HuH-7 (cell line): ENCODE measurements around the gene ABHD6.
"Not testable (repeated sequence)": the region's sequence is repeated elsewhere in the genome, so short reads cannot be mapped to it uniquely, and the experiment has no call there.

Experiments
- DNase-seq: peaks from one replicate; pipeline ENCODE4 v3.0.0; 2011; ENCODE audit warnings: low spot score

Gene ABHD6, protein sequence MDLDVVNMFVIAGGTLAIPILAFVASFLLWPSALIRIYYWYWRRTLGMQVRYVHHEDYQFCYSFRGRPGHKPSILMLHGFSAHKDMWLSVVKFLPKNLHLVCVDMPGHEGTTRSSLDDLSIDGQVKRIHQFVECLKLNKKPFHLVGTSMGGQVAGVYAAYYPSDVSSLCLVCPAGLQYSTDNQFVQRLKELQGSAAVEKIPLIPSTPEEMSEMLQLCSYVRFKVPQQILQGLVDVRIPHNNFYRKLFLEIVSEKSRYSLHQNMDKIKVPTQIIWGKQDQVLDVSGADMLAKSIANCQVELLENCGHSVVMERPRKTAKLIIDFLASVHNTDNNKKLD

DNA sequence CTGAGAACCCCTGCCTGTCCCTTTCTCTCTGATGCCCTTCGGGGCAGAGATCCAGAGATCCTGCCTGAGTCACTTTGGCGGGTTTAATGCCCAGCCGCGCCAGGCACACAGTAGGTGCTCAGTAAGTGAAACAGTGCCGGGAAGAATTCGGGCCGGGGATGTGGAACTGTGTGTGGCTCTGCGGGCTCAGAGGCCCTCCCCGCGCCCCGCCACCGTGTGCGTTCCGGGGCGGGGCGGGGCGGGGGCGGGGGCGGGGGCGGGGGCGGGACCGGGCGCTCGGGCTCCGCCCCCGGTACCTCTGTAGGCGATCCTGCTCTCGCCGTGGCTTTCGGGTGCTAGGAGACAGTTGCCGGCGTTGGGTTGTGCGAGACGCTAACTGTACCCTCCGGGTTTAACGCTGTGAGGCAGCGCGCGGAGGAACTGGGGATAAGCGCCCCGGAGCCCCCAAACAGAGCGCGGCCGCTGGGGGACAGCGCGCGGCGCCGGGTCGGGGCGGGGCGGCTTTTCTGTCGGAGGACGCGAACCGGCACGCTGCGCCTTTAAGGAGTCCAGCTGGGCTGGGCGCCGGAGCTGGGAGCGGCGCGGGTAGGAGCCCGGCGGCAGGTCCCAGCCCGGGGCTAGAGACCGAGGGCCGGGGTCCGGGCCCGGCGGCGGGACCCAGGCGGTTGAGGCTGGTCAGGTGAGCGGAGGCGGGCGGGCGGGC, at the start of gene ABHD6:
Gene ABHD6, plus strand, starts transcription at position 555 of the 703 bp plus-strand sequence. CDS start 18,795 bp downstream, outside the sequence.
- DNase-seq: peak; percentile 53

DNA sequence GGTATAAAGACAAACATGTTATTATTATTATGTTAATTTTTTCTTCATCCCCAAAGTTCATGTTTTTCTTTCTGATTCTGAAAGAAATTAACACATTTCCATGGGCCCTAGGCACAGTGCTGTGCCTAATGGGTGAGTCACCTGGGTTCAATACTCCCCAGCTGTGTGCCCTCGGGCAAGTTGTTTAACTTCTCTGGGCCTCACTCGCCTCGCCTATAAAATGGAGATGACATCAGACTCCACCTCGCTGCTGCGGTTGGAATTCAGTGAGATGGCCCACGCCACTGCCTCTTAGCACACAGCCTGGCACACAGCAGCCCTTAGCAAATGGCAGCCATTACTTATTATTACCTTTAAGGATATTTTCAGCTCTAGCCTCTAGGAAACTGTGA, 49.4 kb upstream of the ABHD6 start:
- no peak for DNase-seq

DNA sequence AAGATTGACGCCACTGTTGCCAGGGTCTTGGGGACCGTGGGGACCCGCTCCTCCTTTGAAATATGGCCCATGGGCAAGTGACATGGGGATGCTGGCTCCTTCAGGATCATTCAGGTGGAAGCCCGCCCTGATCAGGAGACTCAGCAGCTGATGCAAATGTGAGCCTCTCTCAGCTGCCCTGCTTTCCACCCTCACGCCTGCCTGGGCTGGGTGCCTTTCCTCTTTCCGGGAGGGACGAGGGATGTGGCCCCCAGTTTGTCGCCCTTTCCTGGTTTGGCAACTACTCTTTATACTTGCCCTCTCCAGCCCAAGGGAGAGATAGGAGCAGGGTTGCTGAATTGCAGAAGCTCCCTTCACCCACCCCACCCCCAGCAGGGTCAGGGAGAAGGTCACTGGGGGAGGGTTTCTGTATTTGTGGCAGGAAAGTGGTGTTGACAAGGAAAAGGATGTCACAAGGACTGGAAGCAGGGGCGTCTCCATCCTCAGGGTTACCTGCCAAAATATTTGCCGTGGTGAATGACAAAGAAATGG, 48.6 kb upstream of the ABHD6 start:
- DNase-seq: no peak

DNA sequence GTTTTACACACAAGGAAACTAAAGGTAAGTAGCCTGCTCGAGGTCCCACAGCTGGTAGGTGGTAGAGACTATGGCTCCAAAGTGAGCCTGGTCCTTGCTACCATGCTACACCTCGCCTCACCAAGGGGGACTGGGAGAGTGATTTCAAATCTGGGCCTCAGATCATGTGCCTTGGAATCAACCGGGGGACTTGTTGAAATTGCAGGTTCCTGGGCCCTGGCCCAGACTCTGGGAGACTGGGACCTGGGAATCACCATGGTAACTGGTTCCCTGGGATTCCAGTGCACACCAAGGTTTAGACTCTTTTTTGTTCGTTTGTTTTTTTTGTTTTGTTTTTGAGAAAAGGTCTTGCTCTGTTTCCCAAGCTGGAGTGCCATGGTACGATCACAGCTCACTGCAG, 47.9 kb upstream of the ABHD6 start:
- DNase-seq: no peak

- DNase-seq: no peak
Observed at GRCh38 chr3:58190291-58190690, 47.3 kb upstream of the ABHD6 start.

DNA sequence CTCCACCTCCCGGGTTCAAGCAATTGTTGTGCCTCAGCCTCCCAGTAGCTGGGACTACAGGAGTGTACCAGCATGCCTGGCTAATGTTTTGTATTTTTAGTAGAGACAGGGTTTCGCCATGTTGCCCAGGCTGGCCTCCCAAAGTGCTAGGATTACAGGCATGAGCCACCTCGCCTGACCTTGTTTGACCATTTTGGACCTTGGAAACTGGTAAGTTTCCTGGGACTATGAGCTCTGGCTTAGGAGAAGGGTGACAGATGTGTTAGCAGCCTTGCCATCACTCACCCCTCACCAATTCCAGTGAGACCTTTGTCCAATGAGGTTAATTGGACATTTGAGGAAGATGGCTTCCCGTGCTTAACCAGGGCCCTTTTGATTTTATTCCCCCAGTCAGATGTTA, 46.7 kb upstream of the ABHD6 start:
- no peak for DNase-seq

DNA sequence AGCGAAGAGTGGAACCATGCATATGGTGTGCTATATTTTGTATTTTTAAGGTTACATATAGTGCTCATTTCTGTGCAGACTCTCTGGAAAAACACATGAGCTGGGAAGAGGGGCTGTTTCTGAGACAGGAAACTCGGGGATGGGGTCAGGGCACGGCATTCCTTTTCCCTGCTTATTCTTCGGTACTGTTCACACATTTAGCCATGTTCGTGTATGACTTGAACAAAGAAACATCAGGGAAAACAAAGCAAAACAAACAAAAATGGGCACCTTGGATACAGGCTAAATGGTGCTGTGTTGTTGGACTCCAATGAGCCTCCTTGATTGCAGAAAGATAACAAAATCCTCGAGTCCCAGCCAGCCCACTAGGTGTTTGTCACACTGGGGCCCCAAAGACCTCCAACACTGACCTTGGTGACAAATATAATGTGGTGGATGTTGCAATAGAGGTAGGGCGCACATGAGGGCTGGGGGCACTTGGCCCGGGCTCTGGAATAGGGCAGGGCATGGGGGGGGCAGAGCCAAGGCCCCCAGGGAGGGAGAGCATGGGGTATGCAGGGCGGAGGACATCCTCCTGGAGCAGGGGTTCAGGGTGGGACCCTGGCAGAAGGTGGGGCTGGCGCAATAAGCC, 46.1 kb upstream of the ABHD6 start:
- no peak for DNase-seq

DNA sequence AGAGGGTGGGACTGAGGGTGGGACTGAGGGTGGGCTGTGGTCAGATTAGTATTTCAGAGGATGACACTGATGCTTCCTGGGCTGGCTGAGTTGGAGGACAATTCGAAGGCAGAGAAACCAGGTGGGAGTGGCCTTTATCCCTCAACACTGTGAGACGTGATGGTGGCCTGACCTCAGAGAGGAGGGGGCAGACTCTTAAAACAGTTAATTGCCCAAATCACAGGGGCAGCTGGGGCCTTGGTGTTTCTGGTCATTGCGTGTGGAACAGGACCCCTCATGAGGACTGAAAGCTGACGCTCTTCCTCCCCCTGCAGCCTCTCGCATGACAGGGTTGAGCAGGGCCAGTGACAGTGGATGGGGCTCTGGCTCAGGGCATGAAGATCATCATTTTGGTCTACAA, 45.5 kb upstream of the ABHD6 start:
- DNase-seq: no peak

GRCh38 chr3:58193682-58194407, 43.7 kb upstream of the ABHD6 start:
- DNase-seq: no peak

DNA sequence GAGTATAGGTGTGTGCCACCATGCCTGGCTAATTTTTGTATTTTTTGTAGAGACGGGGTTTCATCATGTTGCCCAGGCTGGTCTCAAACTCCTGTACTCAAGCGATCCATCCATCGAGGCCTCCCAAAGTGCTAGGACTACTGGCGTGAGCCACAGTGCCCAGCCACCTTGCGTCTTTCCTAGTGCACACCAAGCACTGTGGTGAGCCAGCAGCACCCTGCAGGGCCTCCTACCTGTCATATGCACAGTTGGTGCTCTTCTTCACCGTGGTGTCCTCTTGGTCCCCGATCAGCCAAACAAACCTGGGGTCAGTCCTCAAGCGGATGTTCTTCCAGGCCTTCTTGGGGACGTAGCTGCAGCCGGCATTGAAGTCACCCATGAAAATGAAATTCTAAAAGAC, 40.0 kb upstream of the ABHD6 start:
- no peak for DNase-seq

DNA sequence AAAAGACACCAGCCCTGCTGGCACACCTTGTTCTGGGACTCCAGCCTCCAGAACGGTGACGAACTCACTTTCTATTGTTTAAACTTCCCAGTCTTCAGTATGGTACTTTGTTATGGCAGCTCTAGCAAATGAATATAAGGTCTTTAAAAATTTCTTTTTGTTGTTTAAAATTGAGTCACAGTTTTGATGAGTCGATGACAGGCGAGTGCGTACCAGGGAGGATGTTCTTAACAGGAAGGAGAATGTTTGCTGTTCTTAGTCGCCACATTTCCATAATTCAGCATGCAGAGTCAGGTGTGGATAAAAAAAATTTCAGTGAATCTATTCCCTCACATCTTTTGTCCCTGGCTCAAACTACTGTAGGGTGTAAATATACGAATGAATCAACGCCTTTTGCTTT, 39.2 kb upstream of the ABHD6 start:
- no peak for DNase-seq

- DNase-seq: no peak
Observed at GRCh38 chr3:58198804-58199203, 38.8 kb upstream of the ABHD6 start.

DNA sequence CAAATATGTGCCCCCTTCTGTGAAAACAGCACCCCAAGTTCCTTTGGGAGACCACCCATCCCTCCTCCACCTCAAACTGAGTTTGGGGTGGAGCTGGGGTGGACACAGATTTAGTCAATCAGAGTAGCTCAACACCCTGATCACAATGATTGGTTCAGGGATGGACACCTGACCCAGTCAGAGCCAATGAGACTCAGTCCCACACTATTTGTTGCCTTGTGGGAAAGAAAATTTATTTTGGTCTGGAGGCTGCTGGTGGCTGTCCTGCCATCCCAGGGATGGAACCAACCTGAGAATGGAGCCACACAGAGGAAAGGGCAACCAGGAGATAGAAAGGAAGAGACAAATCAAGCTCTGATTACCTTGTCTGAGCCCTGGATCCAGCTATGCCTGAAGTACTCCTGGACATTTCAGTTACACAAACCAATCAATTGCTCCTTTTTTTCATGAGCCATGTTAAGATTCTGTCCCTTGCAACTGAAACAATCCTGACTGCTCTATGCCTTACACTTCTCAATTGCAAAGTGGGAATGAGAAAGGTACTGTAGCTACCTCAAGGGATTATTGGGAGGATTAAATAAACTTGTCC, 37.4 kb upstream of the ABHD6 start:
- no peak for DNase-seq

- no peak for DNase-seq
Observed at GRCh38 chr3:58200846-58201355, 36.7 kb upstream of the ABHD6 start.

DNA sequence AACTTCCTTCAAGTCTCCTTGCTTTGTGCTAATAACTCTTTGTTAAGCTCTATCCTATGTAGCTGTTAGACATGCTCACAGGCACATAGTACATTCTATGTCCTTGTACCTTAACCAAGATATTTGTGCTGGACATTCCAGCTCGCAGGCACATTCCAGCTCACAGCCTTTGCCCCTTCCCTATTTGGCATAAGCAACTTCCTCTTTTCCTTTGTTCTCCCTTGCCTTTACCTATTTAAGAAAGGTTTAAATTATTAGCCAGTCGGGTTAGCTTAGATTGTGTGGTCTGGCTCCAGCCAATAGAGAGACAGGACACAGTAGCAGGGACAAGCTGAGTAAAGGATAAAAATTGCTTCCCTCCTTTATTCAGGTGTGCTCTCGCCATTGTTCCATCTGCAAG, 36.1 kb upstream of the ABHD6 start:
- not testable (repeated sequence) for DNase-seq

DNA sequence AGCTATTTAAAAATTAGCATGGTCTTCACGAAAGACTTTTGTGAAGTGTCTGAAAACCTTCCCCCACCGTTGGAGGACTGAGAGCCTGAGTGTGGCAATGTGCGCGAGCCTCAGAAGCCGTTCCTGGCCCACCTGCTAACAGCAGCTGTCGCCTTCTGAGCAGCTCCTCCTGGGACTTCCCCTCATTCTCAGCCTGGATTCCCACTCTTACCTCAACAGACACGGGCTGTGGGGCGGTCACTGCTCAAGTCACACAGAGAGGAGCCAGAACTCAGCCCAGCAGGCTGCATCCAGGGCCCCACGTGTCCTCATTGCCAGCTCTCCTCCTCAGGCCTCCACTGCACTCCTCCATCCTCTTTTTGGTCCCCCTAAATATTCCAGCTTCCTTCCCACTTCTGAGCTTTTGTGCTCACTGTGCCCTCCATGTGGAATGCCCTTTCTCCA, 34.7 kb upstream of the ABHD6 start:
- DNase-seq: no peak

- DNase-seq: no peak
Observed at GRCh38 chr3:58203541-58203940, 34.1 kb upstream of the ABHD6 start.

DNA sequence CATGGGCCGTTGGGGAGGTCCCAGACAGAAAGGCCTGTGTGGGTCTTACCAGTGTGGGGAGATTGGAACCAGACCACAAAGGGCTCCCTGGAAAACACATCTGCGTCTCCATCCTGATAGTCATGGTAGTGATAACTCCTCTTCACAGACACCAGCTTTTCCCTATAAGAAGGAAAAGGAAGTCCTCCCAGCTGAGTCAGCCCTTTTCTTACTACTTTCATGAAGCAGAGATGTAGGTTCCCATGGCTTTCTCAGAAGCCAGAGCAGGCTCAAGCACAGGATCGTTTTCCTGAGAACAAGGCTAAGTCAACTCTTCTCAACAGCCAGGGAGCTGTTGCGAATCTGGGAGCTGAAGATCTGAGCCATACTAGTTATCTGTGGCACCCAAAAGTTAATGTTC, 32.9 kb upstream of the ABHD6 start:
- DNase-seq: no peak

- no peak for DNase-seq
Observed at GRCh38 chr3:58205981-58206380, 31.6 kb upstream of the ABHD6 start.

- no peak for DNase-seq
Observed at GRCh38 chr3:58206406-58207011, 31.1 kb upstream of the ABHD6 start.

- no peak for DNase-seq
Observed at GRCh38 chr3:58207954-58208353, 29.6 kb upstream of the ABHD6 start.
